ENCODE results near the gene CHN1. TPM values are rescaled to one million over a fixed set of nuclear protein-coding genes. Genes with fewer than 3 reads are reported as not detected.

The CHN1 gene
- total RNA-seq, 2 experiments from 2014 or later: 0.62 to 1.2 TPM

DNA sequence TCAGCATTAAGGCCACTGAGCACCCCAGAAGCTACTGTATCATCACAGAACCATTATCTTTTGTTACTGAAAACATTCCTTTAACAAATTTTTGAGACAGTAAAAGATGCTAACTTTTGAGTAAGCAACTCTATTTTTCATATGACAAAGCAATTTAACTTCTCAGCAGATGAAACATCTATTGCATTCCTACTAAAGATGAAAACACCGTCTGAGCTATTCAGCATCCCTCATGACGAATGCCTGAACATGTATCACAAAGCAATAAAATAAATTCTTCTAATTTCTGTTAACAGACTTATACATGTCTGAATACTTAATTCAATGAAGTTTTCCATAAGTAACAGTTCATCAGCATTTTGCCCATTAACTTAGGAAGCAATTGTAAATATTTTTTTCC, 23.9 kb downstream of the CHN1 start:
- DNase-seq: no peak
- POLR2A ChIA-PET: no interaction called here
- H3K27me3 Mint-ChIP-seq: peaks cover 14% of the 10 kb centered on the region
- H3K36me3 Mint-ChIP-seq (ENCODE audit: low read depth): no peaks in the 10 kb centered on the region
- no peaks in the 10 kb centered on the region for H3K9me3 Mint-ChIP-seq
- H3K4me3 Mint-ChIP-seq: no peak overlapping the region
- CTCF ChIA-PET: no interaction called here
- H3K27ac Mint-ChIP-seq: no peak overlapping the region
- H3K4me1 Mint-ChIP-seq: no peaks in the 10 kb centered on the region

- H3K9me3 Mint-ChIP-seq: no peaks in the 10 kb centered on the region
- no peaks in the 10 kb centered on the region for H3K36me3 Mint-ChIP-seq (ENCODE audit: low read depth)
- no peak for DNase-seq
- no peak overlapping the region for H3K4me3 Mint-ChIP-seq
- no peak overlapping the region for H3K27ac Mint-ChIP-seq
- CTCF ChIA-PET: no interaction called here
- H3K4me1 Mint-ChIP-seq: no peaks in the 10 kb centered on the region
- POLR2A ChIA-PET: no interaction called here
- H3K27me3 Mint-ChIP-seq: peaks cover 8% of the 10 kb centered on the region
Measured at GRCh38 chr2:174979996-174980395, 25.2 kb downstream of the CHN1 start.

DNA sequence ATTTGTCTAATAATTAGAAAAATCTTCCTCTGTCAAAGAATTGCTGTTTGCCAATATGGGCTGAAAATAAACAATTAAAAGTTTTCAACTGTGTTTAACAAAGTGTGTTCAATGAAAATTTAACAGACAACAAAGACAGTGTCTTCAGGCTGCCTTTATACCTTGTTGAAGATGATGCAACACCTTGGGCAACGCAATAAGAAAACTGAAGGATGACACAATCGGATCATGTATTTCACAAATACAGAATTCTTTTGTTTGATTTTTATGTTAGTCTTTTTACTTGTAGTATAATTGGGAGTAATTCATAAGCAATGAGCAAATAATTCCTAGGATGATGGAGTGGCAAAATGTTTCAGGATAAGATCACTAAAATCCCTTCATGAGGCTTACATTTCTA, 27.8 kb downstream of the CHN1 start:
- DNase-seq: no peak
- Mint-ChIP-seq H3K9me3 (no peaks in the 10 kb centered on the region), H3K27ac (no peak overlapping the region), H3K36me3 (ENCODE audit: low read depth) (no peaks in the 10 kb centered on the region), H3K4me1 (no peaks in the 10 kb centered on the region), H3K4me3 (no peak overlapping the region), H3K27me3 (peaks cover 6% of the 10 kb centered on the region)
- ChIA-PET POLR2A (no interaction called here), CTCF (no interaction called here)

- DNase-seq: no peak
- CTCF ChIA-PET: no interaction called here
- Mint-ChIP-seq H3K36me3 (ENCODE audit: low read depth) (no peaks in the 10 kb centered on the region), H3K27me3 (peaks cover 3% of the 10 kb centered on the region), H3K4me3 (no peak overlapping the region), H3K4me1 (peaks cover 3% of the 10 kb centered on the region), H3K27ac (no peak overlapping the region), H3K9me3 (no peaks in the 10 kb centered on the region)
- POLR2A ChIA-PET: no interaction called here
Measured at GRCh38 chr2:174974131-174974530, 31.1 kb downstream of the CHN1 start.

GRCh38 chr2:174972924-174973323, 32.3 kb downstream of the CHN1 start:
- ChIA-PET POLR2A (no interaction called here), CTCF (interaction anchor here (0.6 kb wide), 2 partner anchors 75 to 235 kb away, joined by 3 read pairs; no protein-coding TSS in a partner anchor)
- peaks cover 4% of the 10 kb centered on the region for H3K4me1 Mint-ChIP-seq
- no peak overlapping the region for H3K27ac Mint-ChIP-seq
- no peak overlapping the region for H3K4me3 Mint-ChIP-seq
- H3K27me3 Mint-ChIP-seq: no peaks in the 10 kb centered on the region
- no peak for DNase-seq
- H3K9me3 Mint-ChIP-seq: no peaks in the 10 kb centered on the region
- H3K36me3 Mint-ChIP-seq (ENCODE audit: low read depth): no peaks in the 10 kb centered on the region

DNA sequence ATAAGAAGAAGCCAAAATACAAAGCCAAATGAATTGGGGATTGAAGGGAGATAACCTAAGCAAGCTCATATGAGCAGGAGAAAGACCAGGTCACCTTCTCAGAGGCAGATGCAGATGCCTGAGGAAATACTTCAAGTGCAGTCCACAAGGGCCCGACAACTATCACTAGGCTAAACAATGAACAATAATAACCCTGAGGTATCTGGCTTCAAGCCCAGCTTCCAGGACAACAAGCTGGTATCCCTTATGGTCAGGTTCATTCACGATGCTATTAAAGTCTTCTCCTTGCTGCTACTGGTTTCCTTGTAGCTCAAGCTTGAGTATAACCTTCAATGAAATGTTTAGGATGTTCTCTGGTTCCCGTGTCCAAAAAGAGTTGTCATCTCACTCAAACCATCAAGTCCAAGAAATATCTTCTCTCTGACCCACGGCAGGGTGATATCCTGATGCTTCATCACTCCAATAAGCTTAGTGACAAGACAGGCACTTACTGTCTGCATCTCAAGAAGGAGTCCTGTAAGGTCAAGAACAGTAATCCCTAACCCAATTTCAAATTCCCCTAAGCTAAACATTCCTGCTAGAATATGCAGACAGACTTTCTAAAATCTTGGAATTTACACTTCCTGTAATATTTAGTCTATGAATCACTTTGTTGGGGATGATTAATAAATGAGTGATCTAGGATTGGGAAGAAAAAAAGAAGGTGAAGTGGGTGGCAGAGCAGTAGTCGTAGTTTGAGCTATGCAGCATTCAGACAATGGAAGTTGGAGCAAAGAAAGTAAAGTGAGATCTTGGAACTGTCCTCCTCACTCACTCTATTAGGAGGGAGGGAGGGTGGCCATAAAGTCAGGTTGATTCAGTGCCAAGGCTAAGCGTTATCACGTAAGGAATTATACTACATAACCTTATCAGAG, 33.1 kb downstream of the CHN1 start:
- Mint-ChIP-seq H3K36me3 (ENCODE audit: low read depth) (no peaks in the 10 kb centered on the region), H3K4me3 (no peak overlapping the region), H3K27me3 (no peaks in the 10 kb centered on the region), H3K9me3 (no peaks in the 10 kb centered on the region), H3K27ac (no peak overlapping the region), H3K4me1 (peaks cover 4% of the 10 kb centered on the region)
- CTCF ChIA-PET: interaction anchor here (0.6 to 1.0 kb wide), 2 partner anchors 75 to 275 kb away, joined by 3 read pairs; no protein-coding TSS in a partner anchor
- no peak for DNase-seq
- POLR2A ChIA-PET: no interaction called here

DNA sequence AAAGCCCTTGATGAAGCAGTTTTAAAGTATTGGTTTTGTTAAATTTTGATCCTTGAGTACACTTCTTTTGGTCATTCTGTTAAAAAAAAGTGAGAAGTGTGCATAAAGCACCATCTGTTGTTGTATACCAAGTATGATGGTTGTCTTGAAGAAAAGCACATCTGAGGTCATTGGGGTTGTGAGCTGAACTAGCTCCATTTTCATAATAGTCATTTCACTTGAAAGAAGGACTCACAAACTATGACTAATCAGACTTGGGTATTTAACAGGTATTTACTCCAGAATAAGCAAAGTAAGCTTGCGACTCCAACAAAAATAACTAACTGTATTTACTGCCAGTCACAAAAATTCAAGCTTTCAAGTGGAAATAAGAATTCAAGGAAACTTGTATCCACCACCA, 35.1 kb downstream of the CHN1 start:
- Mint-ChIP-seq H3K9me3 (no peaks in the 10 kb centered on the region), H3K27ac (no peak overlapping the region)
- POLR2A ChIA-PET: interaction anchor here (0.6 kb wide), 1 partner anchor 283 kb away, joined by 3 read pairs; no protein-coding TSS in a partner anchor

GRCh38 chr2:174969091-174969734, 36.0 kb downstream of the CHN1 start:
- Mint-ChIP-seq H3K27me3 (no peaks in the 10 kb centered on the region), H3K9me3 (no peaks in the 10 kb centered on the region), H3K27ac (no peak overlapping the region), H3K4me3 (no peak overlapping the region), H3K4me1 (peaks cover 11% of the 10 kb centered on the region), H3K36me3 (ENCODE audit: low read depth) (no peaks in the 10 kb centered on the region)
- ChIA-PET POLR2A (no interaction called here), CTCF (interaction anchor here (0.8 to 1.2 kb wide), 2 partner anchors 14 to 20 kb away, joined by 3 read pairs; no protein-coding TSS in a partner anchor)
- DNase-seq: no peak

More for the DNA sequence above, 35.1 kb downstream of the CHN1 start:
- no peak overlapping the region for H3K4me3 Mint-ChIP-seq
- no peaks in the 10 kb centered on the region for H3K27me3 Mint-ChIP-seq
- no peak for DNase-seq
- peaks cover 11% of the 10 kb centered on the region for H3K4me1 Mint-ChIP-seq
- CTCF ChIA-PET: interaction anchor here (0.8 kb wide), 2 partner anchors 121 to 484 kb away, joined by 3 read pairs; partner anchors contain the start of gene GPR155
- H3K36me3 Mint-ChIP-seq (ENCODE audit: low read depth): no peaks in the 10 kb centered on the region

DNA sequence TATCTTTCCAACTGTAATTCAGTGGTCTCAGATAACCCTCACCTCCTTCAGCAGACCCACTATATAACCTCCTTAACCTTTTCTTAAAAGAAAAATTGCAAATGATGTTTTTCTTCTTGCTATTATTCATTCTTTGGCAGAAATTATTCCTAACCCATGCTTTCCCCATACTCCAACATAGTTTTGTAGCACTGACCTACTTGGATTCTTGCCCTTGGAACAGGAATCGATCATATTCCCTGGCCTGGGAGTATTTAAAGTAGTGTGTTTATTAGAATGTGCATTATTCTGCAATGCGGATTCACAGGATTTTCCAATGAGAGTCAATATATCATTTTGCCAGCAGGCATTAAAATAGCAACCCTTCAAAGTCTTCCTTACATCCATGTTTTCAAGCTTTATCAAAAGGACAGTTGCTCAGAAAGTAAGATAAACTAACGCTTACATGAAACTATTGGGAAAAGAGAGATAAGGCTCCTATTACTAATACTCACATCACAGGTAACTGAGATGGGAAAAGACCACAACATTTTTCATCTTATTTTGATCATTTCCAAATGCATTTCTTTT, 37.4 kb downstream of the CHN1 start:
- CTCF ChIA-PET: no interaction called here
- POLR2A ChIA-PET: no interaction called here
- H3K27ac Mint-ChIP-seq: no peak overlapping the region
- H3K36me3 Mint-ChIP-seq (ENCODE audit: low read depth): no peaks in the 10 kb centered on the region
- H3K9me3 Mint-ChIP-seq: no peaks in the 10 kb centered on the region
- H3K4me1 Mint-ChIP-seq: peaks cover 11% of the 10 kb centered on the region
- no peak for DNase-seq
- H3K27me3 Mint-ChIP-seq: no peaks in the 10 kb centered on the region
- no peak overlapping the region for H3K4me3 Mint-ChIP-seq

DNA sequence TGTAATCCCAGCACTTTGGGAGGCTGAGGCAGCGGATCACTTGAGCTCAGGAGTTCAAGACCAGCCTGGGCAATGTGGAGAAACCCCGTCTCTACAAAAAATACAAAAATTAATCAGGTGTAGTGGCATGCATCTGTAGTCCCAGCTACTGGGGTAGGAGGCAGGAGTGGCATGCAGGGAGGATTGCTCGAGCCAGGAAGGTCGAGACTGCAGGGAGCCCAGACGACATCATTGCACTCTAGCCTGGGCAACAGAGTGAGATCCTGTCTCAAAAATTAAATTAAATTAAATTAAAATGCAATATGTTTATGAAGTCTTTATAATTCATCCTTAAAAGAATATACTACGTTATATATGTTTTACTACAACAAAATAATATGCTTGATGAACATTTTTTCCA, 38.1 kb downstream of the CHN1 start:
- Mint-ChIP-seq H3K27me3 (no peaks in the 10 kb centered on the region), H3K4me1 (peaks cover 11% of the 10 kb centered on the region), H3K36me3 (ENCODE audit: low read depth) (no peaks in the 10 kb centered on the region), H3K9me3 (no peaks in the 10 kb centered on the region), H3K27ac (no peak overlapping the region), H3K4me3 (no peak overlapping the region)
- no peak for DNase-seq
- CTCF ChIA-PET: no interaction called here
- POLR2A ChIA-PET: no interaction called here

- no peak for DNase-seq
- no peaks in the 10 kb centered on the region for H3K27me3 Mint-ChIP-seq
- H3K4me3 Mint-ChIP-seq: no peak overlapping the region
- H3K27ac Mint-ChIP-seq: no peak overlapping the region
- ChIA-PET POLR2A (no interaction called here), CTCF (interaction anchor here (0.6 kb wide), 1 partner anchor 528 kb away, joined by 5 read pairs; no protein-coding TSS in a partner anchor)
- H3K9me3 Mint-ChIP-seq: no peaks in the 10 kb centered on the region
- peaks cover 11% of the 10 kb centered on the region for H3K4me1 Mint-ChIP-seq
- no peaks in the 10 kb centered on the region for H3K36me3 Mint-ChIP-seq (ENCODE audit: low read depth)
Measured at GRCh38 chr2:174965992-174966744, 39.0 kb downstream of the CHN1 start.

DNA sequence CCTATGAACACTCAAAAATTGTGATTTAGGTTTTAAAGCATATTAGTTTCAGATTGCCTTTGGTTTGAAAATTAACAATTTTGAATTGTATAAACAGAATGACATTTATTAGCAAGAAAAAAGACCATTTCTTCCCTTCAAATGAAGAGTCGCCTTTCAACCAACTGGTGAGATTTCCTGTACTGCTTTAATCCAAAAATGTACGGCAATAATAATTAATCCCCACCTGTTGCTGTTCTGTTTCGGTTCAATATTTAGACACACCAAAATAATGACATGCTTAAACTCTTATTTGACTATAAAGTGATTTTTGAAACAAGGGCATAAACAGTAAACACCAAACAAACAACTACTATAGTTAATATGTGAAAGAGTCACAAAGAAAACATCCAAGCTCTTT, 39.6 kb downstream of the CHN1 start:
- H3K36me3 Mint-ChIP-seq (ENCODE audit: low read depth): no peaks in the 10 kb centered on the region
- DNase-seq: no peak
- no peaks in the 10 kb centered on the region for H3K27me3 Mint-ChIP-seq
- H3K4me3 Mint-ChIP-seq: no peak overlapping the region
- H3K27ac Mint-ChIP-seq: no peak overlapping the region
- H3K9me3 Mint-ChIP-seq: no peaks in the 10 kb centered on the region
- ChIA-PET CTCF (interaction anchor here (0.7 kb wide), 1 partner anchor 18 kb away, joined by 3 read pairs; no protein-coding TSS in a partner anchor), POLR2A (no interaction called here)
- peaks cover 14% of the 10 kb centered on the region for H3K4me1 Mint-ChIP-seq

Data from activated CD4-positive, alpha-beta T cell treated with anti-CD3 and anti-CD28 coated beads, Interleukin-2, amount 10 ng/mL, durations not matched to agents 7 days and 5 days (primary cell).